Ishikawa (cell line): ENCODE measurements around the gene TRIM32.

Source experiments
- CEBPB ChIP-seq: IDR thresholded peaks from 2 replicates; pipeline ENCODE4 v1.6.1; 2012
- CREB1 ChIP-seq: IDR thresholded peaks from 2 replicates; pipeline ENCODE4 v1.6.1; 2012; ENCODE audit warnings: low read depth
- EGR1 ChIP-seq: IDR thresholded peaks from 2 replicates; pipeline ENCODE4 v1.6.1; 2012
- EP300 ChIP-seq: IDR thresholded peaks from 2 replicates; pipeline ENCODE4 v1.6.1; 2012; ENCODE audit warnings: borderline replicate concordance
- FOXM1 ChIP-seq: IDR thresholded peaks from 2 replicates; pipeline ENCODE4 v1.6.1; 2012; ENCODE audit warnings: low read depth, borderline replicate concordance
- NFIC ChIP-seq: IDR thresholded peaks from 2 replicates; pipeline ENCODE4 v1.6.1; 2012
- RAD21 ChIP-seq: IDR thresholded peaks from 2 replicates; pipeline ENCODE4 v1.6.1; 2012; ENCODE audit warnings: low read depth
- TAF1 ChIP-seq: IDR thresholded peaks from 2 replicates; pipeline ENCODE4 v1.6.1; 2012; ENCODE audit warnings: low read depth, mild to moderate bottlenecking
- TCF12 ChIP-seq: IDR thresholded peaks from 2 replicates; pipeline ENCODE4 v1.6.1; 2012; ENCODE audit warnings: low read depth
- TEAD4 ChIP-seq: IDR thresholded peaks from 2 replicates; pipeline ENCODE4 v1.6.1; 2012
- YY1 ChIP-seq: IDR thresholded peaks from 2 replicates; pipeline ENCODE4 v1.6.1; 2012; ENCODE audit warnings: low read depth
- ZBTB7A ChIP-seq: IDR thresholded peaks from 2 replicates; pipeline ENCODE4 v1.6.1; 2012; ENCODE audit warnings: low read depth
- TF ChIP-seq, protein P1 (sequence below): IDR thresholded peaks from 2 replicates; pipeline ENCODE4 v1.6.1; 2012
- TF ChIP-seq, protein P2 (sequence below): IDR thresholded peaks from 2 replicates; pipeline ENCODE4 v1.6.1; 2012
- TF ChIP-seq, protein P3 (sequence below): IDR thresholded peaks from 2 replicates; pipeline ENCODE4 v1.6.1; 2012; ENCODE audit warnings: low read depth, mild to moderate bottlenecking

Gene TRIM32

GRCh38 chr9:116646661-116647514 is 40.2 kb upstream of the TRIM32 start:
- peak; percentile 56 for TF ChIP-seq RAD21
- no peak for TF ChIP-seq YY1

DNA sequence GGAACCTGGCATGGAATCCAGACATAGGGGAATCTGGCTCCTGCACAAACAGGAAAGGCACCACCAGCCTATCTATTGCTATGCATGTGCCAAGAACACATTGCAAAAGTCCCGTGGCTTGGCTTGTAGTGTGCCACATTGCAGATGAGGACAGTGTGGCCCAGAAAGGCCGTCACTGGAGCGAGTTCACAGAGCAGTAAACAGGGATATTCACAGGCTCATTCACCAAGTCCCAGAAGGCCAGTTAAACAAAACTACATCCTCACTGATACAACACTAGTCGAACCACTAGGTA is 39.6 kb upstream of the TRIM32 start:
- TF ChIP-seq CREB1 (no peak), TAF1 (no peak)

GRCh38 chr9:116653348-116654058 is 33.6 kb upstream of the TRIM32 start:
- TF ChIP-seq, protein P1, sequence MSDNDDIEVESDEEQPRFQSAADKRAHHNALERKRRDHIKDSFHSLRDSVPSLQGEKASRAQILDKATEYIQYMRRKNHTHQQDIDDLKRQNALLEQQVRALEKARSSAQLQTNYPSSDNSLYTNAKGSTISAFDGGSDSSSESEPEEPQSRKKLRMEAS: no peak
- TF ChIP-seq TCF12 (no peak), TAF1 (no peak), FOXM1 (no peak), YY1 (no peak), EP300 (no peak), RAD21 (no peak), CREB1 (no peak), CEBPB (no peak)
- TF ChIP-seq, protein P2, sequence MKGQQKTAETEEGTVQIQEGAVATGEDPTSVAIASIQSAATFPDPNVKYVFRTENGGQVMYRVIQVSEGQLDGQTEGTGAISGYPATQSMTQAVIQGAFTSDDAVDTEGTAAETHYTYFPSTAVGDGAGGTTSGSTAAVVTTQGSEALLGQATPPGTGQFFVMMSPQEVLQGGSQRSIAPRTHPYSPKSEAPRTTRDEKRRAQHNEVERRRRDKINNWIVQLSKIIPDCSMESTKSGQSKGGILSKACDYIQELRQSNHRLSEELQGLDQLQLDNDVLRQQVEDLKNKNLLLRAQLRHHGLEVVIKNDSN: no peak

DNA sequence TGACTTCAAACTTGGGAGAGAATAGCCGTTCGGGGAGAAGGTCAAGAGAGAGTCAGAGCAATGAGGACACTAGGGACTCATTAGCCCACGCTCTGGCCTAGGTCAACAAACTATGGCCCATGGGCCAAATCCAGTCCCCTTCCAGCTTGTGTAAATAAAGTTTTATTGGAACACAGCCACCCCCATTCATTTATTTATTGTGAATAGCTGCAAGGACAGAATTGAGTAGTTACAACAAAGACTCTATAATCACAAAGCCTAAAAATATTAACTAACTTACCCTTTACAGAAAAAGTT is 33.1 kb upstream of the TRIM32 start:
- TF ChIP-seq CREB1: no peak
- no peak for TF ChIP-seq RAD21
- TF ChIP-seq TCF12: no peak
- TF ChIP-seq, protein P2: no peak
- TF ChIP-seq, protein P1: no peak
- no peak for TF ChIP-seq TEAD4
- no peak for TF ChIP-seq EGR1
- no peak for TF ChIP-seq YY1
- TF ChIP-seq CEBPB: no peak
- TF ChIP-seq NFIC: no peak

- TF ChIP-seq CEBPB (no peak), YY1 (no peak), TAF1 (no peak), ZBTB7A (no peak), EGR1 (no peak), EP300 (no peak), TEAD4 (no peak)
- TF ChIP-seq, protein P3, sequence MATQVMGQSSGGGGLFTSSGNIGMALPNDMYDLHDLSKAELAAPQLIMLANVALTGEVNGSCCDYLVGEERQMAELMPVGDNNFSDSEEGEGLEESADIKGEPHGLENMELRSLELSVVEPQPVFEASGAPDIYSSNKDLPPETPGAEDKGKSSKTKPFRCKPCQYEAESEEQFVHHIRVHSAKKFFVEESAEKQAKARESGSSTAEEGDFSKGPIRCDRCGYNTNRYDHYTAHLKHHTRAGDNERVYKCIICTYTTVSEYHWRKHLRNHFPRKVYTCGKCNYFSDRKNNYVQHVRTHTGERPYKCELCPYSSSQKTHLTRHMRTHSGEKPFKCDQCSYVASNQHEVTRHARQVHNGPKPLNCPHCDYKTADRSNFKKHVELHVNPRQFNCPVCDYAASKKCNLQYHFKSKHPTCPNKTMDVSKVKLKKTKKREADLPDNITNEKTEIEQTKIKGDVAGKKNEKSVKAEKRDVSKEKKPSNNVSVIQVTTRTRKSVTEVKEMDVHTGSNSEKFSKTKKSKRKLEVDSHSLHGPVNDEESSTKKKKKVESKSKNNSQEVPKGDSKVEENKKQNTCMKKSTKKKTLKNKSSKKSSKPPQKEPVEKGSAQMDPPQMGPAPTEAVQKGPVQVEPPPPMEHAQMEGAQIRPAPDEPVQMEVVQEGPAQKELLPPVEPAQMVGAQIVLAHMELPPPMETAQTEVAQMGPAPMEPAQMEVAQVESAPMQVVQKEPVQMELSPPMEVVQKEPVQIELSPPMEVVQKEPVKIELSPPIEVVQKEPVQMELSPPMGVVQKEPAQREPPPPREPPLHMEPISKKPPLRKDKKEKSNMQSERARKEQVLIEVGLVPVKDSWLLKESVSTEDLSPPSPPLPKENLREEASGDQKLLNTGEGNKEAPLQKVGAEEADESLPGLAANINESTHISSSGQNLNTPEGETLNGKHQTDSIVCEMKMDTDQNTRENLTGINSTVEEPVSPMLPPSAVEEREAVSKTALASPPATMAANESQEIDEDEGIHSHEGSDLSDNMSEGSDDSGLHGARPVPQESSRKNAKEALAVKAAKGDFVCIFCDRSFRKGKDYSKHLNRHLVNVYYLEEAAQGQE: no peak
Measured at GRCh38 chr9:116656501-116656971, 30.6 kb upstream of the TRIM32 start.

DNA sequence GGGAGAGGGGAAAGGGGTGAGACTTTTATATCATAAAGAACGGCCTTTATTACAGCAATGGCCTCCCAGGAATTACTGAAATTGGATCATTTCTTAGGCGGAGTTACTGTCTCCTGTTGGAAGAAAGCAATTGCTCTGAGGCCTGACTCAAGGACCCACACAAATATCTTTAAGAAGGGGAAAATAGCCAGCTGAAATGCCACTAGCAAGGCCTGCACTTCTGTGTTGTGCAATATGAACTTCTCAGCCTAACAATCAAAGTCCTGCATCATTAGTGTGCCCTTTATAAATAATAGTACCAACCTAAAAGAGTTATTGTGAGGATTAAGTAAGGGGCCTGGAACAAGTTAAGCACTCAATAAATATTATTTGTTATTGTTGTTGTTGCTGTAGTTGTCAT is 30.1 kb upstream of the TRIM32 start:
- TF ChIP-seq CREB1 (no peak), TCF12 (no peak), YY1 (no peak), NFIC (no peak)
- TF ChIP-seq, protein P1: no peak

- TF ChIP-seq, protein P2: no peak
- TF ChIP-seq FOXM1 (no peak), RAD21 (no peak), TAF1 (no peak), NFIC (no peak), YY1 (no peak), TCF12 (no peak), EGR1 (no peak), EP300 (no peak), TEAD4 (no peak), CEBPB (no peak)
- TF ChIP-seq, protein P1: no peak
- TF ChIP-seq, protein P3: no peak
Measured at GRCh38 chr9:116658265-116658664, 28.8 kb upstream of the TRIM32 start.
